D721Med (cell line): Measurements from ENCODE around the gene PCDHB5.
"Not testable (repeated sequence)": the region's sequence is repeated elsewhere in the genome, so short reads cannot be mapped to it uniquely, and the experiment has no call there.

Experiments
- DNase-seq: peaks from one replicate; pipeline ENCODE4 v3.0.0; 2011; ENCODE audit warnings: low spot score; ENCODE audit not compliant: insufficient read length
- FAIRE-seq: peaks from 2 replicates; lab custom pipeline; 2011; peaks lifted over from hg19 to GRCh38; lab: Jason Lieb, UNC
- TF ChIP-seq, protein P1 (sequence below): IDR thresholded peaks from 2 replicates; pipeline ENCODE4 v1.5.1; 2012; ENCODE audit warnings: mild to moderate bottlenecking, control low read depth; ENCODE audit not compliant: insufficient read depth; ENCODE audit errors: missing control alignments

The PCDHB5 gene

DNA sequence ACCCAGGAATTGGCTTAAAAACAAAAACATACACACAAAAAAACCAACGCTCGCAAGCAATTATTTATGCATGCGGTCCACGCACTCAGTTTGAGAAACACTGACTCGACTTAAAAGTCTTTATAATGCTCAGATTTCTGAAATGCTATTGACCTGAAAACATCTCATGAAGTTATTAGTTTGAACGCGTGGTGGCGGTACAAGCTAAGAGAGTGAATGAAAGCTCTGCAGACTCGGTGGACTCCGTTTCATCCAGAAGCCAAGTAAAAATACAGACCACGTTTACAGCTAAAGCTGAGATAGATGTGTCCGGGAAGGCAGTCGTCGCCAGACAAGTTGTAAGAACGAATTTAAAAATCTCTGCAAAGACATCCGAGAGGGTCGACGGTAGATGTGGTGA is 14.8 kb downstream of the PCDHB5 start, which contains the start of gene PCDHB6:
Gene PCDHB6 (plus strand): TSS at position 246 of the 400 bp plus-strand sequence. CDS start 201 bp downstream, outside the sequence.
- TF ChIP-seq, protein P1, sequence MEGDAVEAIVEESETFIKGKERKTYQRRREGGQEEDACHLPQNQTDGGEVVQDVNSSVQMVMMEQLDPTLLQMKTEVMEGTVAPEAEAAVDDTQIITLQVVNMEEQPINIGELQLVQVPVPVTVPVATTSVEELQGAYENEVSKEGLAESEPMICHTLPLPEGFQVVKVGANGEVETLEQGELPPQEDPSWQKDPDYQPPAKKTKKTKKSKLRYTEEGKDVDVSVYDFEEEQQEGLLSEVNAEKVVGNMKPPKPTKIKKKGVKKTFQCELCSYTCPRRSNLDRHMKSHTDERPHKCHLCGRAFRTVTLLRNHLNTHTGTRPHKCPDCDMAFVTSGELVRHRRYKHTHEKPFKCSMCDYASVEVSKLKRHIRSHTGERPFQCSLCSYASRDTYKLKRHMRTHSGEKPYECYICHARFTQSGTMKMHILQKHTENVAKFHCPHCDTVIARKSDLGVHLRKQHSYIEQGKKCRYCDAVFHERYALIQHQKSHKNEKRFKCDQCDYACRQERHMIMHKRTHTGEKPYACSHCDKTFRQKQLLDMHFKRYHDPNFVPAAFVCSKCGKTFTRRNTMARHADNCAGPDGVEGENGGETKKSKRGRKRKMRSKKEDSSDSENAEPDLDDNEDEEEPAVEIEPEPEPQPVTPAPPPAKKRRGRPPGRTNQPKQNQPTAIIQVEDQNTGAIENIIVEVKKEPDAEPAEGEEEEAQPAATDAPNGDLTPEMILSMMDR, result no peak
- no peak for DNase-seq
- no peak for FAIRE-seq

DNA sequence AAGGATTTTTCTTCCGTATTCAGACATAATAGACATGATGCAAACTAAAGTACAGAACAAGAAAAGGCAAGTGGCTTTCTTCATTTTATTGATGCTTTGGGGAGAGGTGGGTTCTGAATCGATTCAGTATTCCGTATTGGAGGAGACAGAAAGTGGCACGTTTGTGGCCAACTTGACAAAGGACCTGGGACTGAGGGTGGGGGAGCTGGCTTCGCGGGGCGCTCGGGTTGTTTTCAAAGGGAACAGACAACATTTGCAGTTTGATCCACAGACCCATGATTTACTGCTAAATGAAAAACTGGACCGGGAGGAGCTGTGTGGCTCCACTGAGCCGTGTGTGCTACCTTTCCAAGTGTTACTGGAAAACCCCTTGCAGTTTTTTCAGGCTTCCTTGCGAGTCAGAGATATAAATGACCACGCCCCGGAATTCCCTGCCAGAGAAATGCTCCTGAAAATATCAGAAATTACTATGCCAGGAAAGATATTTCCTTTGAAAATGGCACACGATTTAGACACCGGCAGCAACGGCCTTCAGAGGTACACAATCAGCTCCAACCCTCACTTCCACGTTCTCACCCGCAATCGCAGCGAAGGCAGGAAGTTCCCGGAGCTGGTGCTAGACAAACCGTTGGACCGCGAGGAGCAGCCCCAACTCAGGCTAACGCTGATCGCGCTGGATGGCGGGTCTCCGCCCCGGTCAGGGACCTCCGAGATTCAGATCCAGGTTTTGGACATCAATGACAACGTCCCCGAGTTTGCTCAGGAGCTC is 15.4 kb downstream of the PCDHB5 start:
- TF ChIP-seq, protein P1, result no peak
- FAIRE-seq (no peak), DNase-seq (no peak)

DNA sequence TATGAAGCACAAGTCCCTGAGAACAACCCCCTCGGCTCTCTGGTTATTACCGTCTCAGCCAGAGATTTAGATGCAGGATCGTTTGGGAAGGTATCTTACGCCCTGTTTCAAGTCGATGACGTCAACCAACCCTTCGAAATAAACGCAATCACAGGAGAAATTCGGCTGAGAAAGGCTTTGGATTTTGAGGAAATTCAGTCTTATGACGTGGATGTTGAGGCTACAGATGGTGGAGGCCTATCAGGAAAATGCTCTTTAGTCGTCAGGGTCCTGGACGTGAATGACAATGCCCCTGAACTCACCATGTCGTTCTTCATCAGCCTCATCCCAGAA is 16.0 kb downstream of the PCDHB5 start:
- DNase-seq, result no peak
- no peak for FAIRE-seq
- TF ChIP-seq, protein P1, result no peak

DNA sequence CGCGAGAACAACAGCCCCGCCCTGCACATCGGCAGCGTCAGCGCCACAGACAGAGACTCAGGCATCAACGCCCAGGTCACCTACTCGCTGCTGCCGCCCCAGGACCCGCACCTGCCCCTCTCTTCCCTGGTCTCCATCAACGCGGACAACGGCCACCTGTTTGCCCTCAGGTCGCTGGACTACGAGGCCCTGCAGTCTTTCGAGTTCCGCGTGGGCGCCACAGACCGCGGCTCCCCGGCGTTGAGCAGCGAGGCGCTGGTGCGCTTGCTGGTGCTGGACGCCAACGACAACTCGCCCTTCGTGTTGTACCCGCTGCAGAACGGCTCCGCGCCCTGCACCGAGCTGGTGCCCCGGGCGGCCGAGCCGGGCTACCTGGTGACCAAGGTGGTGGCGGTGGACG is 16.6 kb downstream of the PCDHB5 start:
- DNase-seq, FAIRE-seq: not testable (repeated sequence)

DNA sequence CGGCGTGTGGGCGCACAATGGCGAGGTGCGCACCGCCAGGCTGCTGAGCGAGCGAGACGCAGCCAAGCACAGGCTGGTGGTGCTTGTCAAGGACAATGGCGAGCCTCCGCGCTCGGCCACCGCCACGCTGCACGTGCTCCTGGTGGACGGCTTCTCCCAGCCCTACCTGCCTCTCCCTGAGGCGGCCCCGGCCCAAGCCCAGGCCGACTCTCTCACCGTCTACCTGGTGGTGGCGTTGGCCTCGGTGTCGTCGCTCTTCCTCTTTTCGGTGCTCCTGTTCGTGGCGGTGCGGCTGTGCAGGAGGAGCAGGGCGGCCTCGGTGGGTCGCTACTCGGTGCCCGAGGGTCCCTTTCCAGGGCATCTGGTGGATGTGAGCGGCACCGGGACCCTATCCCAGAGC is 17.1 kb downstream of the PCDHB5 start:
- FAIRE-seq, DNase-seq: not testable (repeated sequence)

DNA sequence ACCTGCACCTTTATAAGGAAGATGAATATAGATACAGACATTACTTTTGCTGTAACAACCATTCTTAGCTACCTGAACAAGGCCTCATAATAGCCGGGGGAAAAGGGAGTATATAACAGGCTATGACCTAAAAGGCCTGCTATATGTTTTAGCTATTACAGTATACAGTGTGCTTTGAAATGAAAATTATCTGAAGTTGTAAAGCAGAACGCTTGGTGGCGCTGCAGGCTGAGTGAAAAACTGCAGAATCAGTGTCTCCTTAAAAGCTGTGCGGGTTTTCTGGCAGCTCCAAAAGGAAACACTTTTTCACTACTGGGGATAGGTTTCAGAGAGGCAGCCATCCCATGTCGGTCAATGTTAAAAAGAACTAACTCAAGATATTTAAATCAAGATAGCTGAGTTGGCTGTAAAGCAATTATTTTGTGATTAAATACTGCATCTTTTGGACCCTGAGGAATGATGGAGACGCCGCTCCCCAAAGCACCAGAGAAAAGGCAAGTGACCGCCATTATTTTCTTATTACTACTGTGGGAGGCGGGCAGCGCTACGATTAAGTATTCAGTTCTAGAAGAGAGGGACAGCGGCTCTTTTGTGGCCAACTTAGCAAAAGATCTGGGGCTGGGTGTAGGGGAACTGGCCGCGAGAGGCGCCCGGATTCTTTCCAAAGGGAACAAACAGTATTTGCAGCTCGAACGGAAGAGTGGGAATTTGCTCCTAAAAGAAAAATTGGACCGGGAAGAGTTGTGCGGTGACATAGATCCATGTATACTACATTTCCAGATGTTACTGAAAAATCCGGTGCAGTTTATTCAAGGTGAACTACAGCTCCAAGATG is 20.8 kb downstream of the PCDHB5 start:
- no peak for DNase-seq
- TF ChIP-seq, protein P1, result peak; percentile 12
- FAIRE-seq, result peak; percentile 78

DNA sequence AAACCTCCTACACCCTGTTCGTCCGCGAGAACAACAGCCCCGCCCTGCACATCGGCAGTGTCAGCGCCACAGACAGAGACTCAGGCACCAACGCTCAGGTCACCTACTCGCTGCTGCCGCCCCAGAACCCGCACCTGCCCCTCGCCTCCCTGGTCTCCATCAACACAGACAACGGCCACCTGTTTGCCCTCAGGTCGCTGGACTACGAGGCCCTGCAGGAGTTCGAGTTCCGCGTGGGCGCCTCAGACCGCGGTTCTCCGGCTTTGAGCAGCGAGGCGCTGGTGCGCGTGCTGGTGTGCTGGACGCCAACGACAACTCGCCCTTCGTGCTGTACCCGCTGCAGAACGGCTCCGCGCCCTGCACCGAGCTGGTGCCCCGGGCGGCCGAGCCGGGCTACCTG is 22.4 kb downstream of the PCDHB5 start:
- FAIRE-seq, DNase-seq: not testable (repeated sequence)

DNA sequence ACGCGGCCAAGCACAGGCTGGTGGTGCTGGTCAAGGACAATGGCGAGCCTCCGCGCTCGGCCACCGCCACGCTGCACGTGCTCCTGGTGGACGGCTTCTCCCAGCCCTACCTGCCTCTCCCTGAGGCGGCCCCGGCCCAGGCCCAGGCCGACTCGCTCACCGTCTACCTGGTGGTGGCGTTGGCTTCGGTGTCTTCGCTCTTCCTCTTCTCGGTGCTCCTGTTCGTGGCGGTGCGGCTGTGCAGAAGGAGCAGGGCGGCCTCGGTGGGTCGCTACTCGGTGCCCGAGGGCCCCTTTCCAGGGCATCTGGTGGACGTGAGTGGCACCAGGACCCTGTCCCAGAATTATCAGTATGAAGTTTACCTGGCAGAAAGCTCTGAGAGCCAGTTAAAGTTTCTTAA is 22.9 kb downstream of the PCDHB5 start:
- not testable (repeated sequence) for FAIRE-seq, DNase-seq
